CD4-positive, alpha-beta T cell treated with Interleukin-4 for 1 hour (primary cell): ENCODE results near the gene MPPED1.

Experiments used
- DNase-seq, 2 donors: peaks; one replicate each; pipeline ENCODE4 v3.0.0-alpha.2; 2020 to 2022

MPPED1 gene

GRCh38 chr22:43504068-43504467, 92.3 kb downstream of the MPPED1 start:
- no peak for DNase-seq

DNA sequence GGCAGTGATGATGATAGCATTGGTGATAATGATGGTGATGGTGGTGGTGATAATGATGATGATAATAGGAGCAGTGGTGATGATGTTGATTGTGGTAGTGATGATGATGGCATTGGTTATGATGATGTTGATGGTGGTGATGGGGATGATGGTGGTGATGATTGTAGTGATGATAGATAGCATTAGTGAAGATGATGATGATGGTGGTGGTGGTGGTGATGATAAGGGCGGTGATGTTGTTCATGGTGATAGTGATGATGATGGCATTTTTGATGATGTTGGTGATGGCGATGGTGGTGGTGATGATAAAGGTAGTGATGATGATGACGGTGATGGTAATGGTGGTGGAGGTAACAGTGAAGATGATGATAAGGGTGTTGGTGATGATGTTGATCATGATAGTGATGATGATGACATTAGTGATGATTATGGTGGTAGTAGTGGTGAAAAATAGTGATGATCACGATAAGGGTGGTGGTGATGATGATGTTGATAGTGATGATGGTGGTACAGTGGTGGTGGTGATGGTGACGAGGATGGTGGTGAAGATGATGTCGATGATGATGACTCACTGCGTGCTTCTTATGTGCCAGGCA, 93.0 kb downstream of the MPPED1 start:
- no peak for DNase-seq

DNA sequence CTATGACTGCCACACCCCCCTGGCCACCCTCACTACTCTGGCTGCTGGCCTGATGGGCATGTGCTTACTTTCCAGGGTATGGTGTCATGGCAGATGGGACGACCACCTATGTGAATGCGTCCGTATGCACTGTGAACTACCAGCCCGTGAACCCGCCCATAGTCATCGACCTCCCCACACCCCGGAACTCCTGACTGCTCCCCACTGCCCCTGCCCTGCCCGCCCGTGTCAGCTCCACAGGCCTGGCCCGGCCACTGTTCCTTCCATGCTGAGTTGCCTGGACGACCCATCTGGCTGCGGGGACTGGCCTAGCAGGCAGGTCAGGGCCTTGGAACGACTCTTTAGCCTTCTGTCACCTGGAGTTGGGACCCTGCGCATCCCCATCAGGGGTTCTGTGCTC, 93.6 kb downstream of the MPPED1 start:
- DNase-seq: no peak

- no peak for DNase-seq
Observed at GRCh38 chr22:43505896-43506295, 94.1 kb downstream of the MPPED1 start.

DNA sequence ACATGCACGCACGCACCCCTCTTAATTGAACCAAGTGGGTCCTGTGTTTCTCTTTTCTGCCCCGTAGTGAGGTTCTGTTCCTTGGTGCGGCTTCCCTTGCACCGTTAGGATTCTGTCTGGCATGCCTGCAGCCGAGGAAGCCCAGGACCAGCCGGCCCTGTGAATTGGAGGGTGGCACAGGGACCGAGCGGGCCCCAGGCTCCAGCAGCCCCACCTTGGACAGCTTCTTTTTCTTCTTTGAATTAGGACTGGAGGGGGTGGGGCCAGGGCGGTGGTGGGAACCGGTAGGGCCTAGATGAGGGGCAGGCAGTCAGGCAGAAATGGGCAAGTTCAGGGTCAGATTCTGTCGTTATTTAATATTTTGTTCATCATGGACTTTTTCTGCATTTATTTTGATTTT, 94.7 kb downstream of the MPPED1 start:
- no peak for DNase-seq

GRCh38 chr22:43507235-43507634, 95.4 kb downstream of the MPPED1 start:
- no peak for DNase-seq

- no peak for DNase-seq
Observed at GRCh38 chr22:43508489-43508888, 96.7 kb downstream of the MPPED1 start.

DNA sequence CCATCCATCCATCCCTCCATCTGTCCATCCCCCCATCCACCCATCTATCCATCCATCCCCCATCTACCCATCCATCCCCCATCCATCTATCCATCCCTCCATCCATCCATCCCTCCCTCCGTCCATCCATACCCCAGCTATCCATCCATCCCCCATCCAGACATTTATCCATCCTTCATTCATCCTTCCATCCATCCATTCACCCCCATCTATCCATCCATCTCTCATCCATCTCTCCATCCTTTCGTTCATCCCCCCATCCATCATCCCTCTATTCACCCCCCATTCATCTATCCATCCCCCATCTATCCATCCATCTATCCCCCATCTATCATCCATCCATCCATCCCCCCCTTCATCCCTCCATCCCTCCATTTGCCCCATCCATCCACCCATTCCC, 97.5 kb downstream of the MPPED1 start:
- no peak for DNase-seq

GRCh38 chr22:43510281-43511070, 98.7 kb downstream of the MPPED1 start:
- no peak for DNase-seq

GRCh38 chr22:43511276-43511910, 99.6 kb downstream of the MPPED1 start:
- no peak for DNase-seq

DNA sequence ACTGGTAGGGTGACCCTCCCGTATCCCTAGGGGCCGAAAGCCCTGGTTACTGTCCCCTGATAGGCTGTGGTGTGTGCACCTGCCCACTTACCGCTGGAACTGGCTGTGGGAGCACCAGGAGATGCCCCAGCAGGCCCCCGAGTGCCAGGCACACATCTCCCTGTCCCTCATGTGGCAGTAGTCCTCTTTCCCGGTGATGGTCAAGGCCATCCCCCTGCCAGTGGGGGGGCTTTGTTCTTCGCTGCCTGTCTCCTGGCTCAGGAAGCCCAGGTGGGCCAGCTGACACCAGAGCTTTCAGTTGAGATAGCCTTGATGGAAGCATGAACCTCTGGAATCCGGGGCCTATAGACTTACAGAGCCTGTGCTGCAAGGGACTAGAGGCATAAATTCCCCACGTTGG, 100.5 kb downstream of the MPPED1 start:
- DNase-seq: no peak

DNA sequence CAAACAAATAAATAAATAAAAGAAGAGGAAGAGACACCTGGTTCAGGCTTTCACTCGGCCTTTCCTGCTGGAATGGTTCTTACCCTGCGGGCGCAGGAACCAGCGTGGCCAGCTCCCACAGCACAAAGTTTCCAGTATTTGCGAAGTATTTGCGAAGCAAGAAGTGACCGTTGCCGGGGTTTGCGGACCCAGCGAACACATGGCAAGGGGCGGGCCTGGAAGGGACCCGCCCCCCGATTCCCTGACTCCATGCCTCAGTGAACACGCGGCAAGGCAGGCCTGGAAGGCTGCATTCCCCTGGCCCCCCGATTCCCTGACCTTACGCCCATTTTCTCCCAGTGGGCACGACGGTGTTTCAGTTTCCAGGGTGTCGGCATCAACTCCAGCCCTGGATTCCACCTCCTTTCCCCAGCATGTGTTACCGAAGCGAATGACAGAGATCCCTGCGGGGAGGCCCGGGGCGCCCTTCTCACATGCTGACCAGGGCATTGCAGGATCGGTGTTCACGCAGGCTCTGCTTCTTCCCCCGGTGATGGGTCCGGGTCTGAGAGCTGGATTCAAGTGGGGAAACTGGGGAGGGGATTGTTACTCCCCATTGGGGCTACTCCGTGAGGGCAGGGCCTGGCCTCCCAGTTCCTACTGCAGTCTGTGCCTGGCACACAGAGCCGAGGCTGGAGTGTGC, 102.8 kb downstream of the MPPED1 start:
- no peak for DNase-seq

- no peak for DNase-seq
Observed at GRCh38 chr22:43515411-43515810, 103.6 kb downstream of the MPPED1 start.

DNA sequence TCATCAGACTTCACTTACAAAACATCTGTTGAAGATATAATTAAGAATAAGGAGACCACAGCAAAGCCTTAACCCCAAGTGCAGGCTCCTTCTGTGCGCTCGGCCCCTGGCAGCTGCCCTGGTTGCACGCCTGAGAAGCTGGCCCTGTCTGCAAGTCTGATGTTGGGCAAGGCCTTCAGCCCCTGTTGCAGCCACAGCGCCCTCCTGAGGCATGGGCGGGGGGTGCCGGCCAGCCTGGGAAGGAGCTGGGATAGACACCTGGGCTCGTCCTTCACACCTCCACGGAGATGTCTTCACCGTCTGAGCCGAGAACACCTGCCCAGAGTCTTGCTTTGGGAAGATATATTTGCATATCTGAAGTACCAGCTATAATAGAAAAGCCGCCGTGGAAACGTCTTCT, 104.1 kb downstream of the MPPED1 start:
- DNase-seq: no peak

GRCh38 chr22:43516386-43516785, 104.6 kb downstream of the MPPED1 start:
- DNase-seq: no peak

- DNase-seq: no peak
Observed at GRCh38 chr22:43516996-43517635, 105.3 kb downstream of the MPPED1 start.

DNA sequence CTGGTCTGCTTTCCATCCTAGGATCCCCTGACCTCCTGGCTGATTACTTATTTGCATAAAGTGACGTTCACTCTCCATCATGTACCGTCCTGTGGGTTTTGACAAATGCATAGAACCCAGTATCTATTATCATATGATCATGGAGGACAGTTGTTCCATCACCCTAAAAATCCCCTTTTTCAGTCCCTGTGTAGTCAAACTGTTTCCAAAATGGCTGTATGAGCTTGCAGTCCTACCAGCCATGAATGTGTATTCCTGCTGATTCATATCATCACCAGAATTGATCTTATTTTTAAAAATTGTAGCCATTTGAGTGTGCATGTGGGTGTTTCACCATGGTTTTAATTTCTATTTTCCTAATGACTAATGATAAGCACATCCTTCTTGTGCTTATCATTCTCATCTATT, 108.8 kb downstream of the MPPED1 start:
- DNase-seq: no peak

- DNase-seq: no peak
Observed at GRCh38 chr22:43521716-43522115, 109.9 kb downstream of the MPPED1 start.

GRCh38 chr22:43526117-43526655, 114.4 kb downstream of the MPPED1 start:
- no peak for DNase-seq

DNA sequence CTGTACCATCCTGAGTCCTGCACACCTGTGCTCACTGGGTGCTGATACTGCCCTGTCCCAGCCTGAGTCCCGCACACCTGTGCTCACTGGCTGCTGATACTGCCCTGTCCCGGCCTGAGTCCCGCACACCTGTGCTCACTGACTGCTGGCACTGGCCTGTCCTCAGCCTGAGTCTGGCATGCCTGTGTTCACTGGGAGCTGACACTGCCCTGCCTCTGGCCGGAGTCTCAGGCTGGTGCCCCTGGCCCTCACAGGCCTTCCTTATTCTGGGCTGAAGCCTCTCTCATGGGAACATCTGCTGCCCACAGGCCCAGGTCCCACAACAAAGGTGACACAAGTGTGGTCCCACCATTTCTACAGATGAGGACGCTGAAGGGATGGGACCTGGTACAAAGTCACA, 115.1 kb downstream of the MPPED1 start:
- DNase-seq: no peak

GRCh38 chr22:43528601-43529360, 117.0 kb downstream of the MPPED1 start:
- DNase-seq: no peak

DNA sequence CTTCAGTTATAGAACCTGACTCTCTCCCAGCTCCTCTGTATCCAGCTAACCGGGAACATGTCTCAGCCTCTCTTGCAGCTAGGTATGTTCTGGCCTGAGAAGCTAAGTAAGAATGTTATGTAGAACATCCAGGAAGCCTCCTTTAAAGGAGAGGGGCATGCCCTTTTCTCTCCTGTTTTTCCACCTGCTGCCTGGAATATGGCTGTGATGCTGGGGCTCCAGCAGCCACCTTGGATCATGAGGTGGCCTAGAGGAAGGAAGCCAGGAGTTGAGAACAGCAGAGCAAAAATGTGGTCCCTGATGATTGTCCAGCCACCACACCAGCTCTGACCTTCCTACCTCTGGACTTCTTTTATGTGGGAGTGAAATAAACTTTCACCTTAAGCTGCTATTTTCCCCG, 117.6 kb downstream of the MPPED1 start:
- DNase-seq: no peak
